Small intestine (tissue), 7 donors: Measurements from ENCODE around the gene CNTD1. TPM values are rescaled to one million over a fixed set of nuclear protein-coding genes. Genes with fewer than 3 reads are reported as not detected.
"Not testable (repeated sequence)": the region's sequence is repeated elsewhere in the genome, so short reads cannot be mapped to it uniquely, and the experiment has no call there.

ENCODE experiments used
- DNase-seq, 2 donors: peaks; one replicate each; pipeline versions ENCODE4 v3.0.0 to v3.0.0-alpha.2; 2013
- FAIRE-seq: peaks from 2 replicates; lab custom pipeline; 2012; peaks lifted over from hg19 to GRCh38; lab: Jason Lieb, UNC
- H3K27ac ChIP-seq, 3 donors: one replicate each; pipeline ENCODE4 v1.5.1; 2013; ENCODE audit warnings: low read length in 2 of 3, mild to moderate bottlenecking in 2 of 3, control low read depth in 1 of 3, inconsistent platforms in 1 of 3, low read depth in 1 of 3, moderate library complexity in 1 of 3
- H3K27me3 ChIP-seq, 3 donors: one replicate each; pipeline ENCODE4 v1.6.1; 2013; ENCODE audit warnings: low read length in 3 of 3, inconsistent platforms in 1 of 3; ENCODE audit not compliant: control insufficient read depth in 3 of 3, insufficient read depth in 3 of 3
- H3K36me3 ChIP-seq, 3 donors: one replicate each; pipeline ENCODE4 v1.6.1; 2013; ENCODE audit warnings: low read length in 3 of 3, inconsistent platforms in 1 of 3, low read depth in 1 of 3, mild to moderate bottlenecking in 1 of 3, moderate library complexity in 1 of 3; ENCODE audit not compliant: control insufficient read depth in 3 of 3, insufficient read depth in 2 of 3
- H3K4me1 ChIP-seq, 3 donors: one replicate each; pipeline ENCODE4 v1.6.1; 2013; ENCODE audit warnings: low read length in 2 of 3, inconsistent platforms in 1 of 3, low read depth in 1 of 3, mild to moderate bottlenecking in 1 of 3, moderate library complexity in 1 of 3; ENCODE audit not compliant: control insufficient read depth in 3 of 3, insufficient read depth in 2 of 3
- H3K4me3 ChIP-seq, 3 donors: one replicate each; pipeline ENCODE4 v1.5.1; 2013; ENCODE audit warnings: low read length in 3 of 3, control low read depth in 1 of 3, inconsistent platforms in 1 of 3, low read depth in 1 of 3, mild to moderate bottlenecking in 1 of 3, moderate library complexity in 1 of 3
- H3K9me3 ChIP-seq, 2 donors: one replicate each; pipeline ENCODE4 v1.6.1; 2013; ENCODE audit warnings: low read depth in 1 of 2, low read length in 1 of 2; ENCODE audit not compliant: control insufficient read depth in 2 of 2, insufficient read depth in 1 of 2
- WGBS, 3 donors: extraction: QIAGEN DNeasy Blood & Tissue Kit; methylation state at CpG; one replicate each; pipeline ENCODE4 v1.1.7; 2013; 5-methylcytosine and 5-hydroxymethylcytosine counted together
- polyA plus RNA-seq, 4 donors: library from polyadenylated mRNA; stranded (reverse) in 3 of 4; unstranded in 1 of 4; fragments of 200-250 nt in 3 of 4; fragments of 120-200 nt in 1 of 4; gene quantifications; one replicate each; pipeline versions ENCODE4 v1.2.1 to v1.2.3, GENCODE V29; 2013
- donor health status: healthy with polysubstance abuse.
- donor health status: control.
- donor health status: control.
- donor health status: Bipolar disorder and iron deficiency.
- donor health status: healthy.

The CNTD1 gene
- polyA plus RNA-seq, 4 donors: 0.52 to 2.3 TPM; not detected in 2

DNA sequence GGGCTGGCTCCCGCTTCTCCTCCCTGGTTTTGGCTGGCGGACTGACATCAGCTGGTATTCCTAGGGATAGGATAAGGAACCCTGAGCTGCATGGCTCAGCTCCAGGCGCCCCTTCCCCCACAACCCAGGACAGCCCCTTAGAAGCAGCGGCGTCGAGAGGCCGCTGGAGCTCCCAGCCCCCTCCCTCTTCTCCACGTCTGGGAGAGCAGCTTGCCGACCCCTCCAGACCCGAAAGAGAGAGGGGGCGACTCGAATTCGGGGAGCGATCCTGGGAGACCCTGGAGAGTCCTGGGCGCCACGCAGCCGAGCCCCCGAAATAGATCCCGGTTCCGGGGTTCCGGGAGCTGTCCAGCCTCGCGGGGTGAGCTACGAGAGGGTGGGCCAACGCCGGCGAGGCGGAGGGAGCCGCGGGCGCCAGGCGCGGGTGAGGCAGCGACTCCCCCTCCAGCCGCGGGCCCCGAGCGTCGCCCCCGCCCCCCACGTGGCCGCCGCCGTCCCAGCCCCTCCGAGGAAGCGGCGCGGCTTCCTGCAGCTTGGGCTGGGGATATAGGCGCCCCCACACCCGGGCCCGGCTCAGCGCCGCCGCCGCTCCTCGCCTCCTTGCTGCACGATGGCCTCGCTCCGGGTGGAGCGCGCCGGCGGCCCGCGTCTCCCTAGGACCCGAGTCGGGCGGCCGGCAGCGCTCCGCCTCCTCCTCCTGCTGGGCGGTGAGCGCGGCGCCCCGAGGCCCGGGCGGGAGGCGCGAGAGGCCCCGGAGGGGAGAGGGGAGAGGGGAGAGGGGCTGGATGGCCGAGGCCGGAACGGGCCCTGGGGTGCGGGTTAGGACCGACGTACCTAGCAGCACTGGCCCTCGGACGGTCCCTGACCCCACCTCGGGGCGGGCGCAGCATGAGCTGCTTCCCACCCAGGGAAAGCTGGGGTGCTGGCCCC, 37.7 kb upstream of the CNTD1 start, which contains the start of gene RAMP2:
RAMP2 (plus strand) TSS at position 576 of the 930 bp plus-strand sequence; CDS start at position 611, 35 bp downstream.
- 3 to 5% (median 4%) methylated on average over 54 to 92 of the region's 92 CpGs for WGBS, 3 donors
- peaks cover 0 to 12% (median 3%) of the 10 kb centered on the region in 3 donors for H3K27me3 ChIP-seq
- peaks cover 0 to 22% (median 0%) of the 10 kb centered on the region in 3 donors for H3K4me1 ChIP-seq
- H3K4me3 ChIP-seq: peak within 1 kb of the TSS; percentile 20 to 57 (median 50)
- no peaks in the 10 kb centered on the region for H3K36me3 ChIP-seq
- no peak for FAIRE-seq
- peak within 1 kb of the TSS in 2 of 3 donors; percentile 1 to 24 for H3K27ac ChIP-seq
- peak; percentile 11 to 63 for DNase-seq
- H3K9me3 ChIP-seq: no peaks in the 10 kb centered on the region

DNA sequence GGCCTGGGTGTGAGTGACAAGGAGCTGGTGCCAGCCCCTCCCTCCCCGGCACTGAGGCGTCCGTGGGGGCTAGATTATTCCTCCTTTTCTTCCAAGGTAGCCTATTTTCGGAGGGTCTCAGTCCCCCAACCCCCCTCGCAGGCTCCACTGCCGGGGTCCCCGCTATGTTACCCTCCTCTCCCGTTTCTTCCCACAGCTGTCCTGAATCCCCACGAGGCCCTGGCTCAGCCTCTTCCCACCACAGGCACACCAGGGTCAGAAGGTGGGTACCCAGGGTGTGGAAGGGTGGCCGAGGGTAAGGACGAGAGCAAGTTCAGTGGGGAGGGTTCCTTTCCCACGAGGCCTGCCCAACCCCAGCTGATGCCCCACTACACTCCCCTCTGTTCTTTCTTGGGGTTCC, 37.0 kb upstream of the CNTD1 start:
- Histone ChIP-seq H3K27ac (peak overlapping the region in 2 of 3 donors; percentile 1 to 24), H3K9me3 (no peaks in the 10 kb centered on the region), H3K36me3 (no peaks in the 10 kb centered on the region), H3K4me3 (peak overlapping the region in 2 of 3 donors; percentile 48 to 50), H3K4me1 (peaks cover 0 to 22% (median 0%) of the 10 kb centered on the region in 3 donors), H3K27me3 (peaks cover 0 to 12% (median 3%) of the 10 kb centered on the region in 3 donors)
- DNase-seq (no peak), FAIRE-seq (no peak)
- WGBS, 3 donors: 31 to 62% (median 48%) methylated on average over 9 to 12 of the region's 12 CpGs

DNA sequence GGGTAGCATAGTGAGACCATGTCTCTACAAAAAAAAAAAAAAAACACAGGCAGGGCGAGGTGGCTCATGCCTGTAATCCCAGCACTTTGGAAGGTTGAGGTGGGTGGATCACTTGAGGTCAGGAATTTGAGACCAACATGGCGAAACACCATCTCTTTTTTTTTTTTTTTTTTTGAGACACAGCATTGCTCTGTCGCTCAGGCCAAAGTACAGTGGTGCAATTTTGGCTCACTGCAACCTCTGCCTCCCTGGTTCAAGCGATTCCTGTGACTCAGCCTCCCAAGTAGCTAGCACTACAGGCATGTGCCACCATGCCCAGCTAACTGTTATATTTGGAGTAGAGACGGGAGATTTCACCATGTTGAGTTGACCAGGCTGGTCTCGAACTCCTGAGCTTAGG, 32.5 kb upstream of the CNTD1 start:
- 75 to 83% (median 78%) methylated on average over 5 to 6 of the region's 6 CpGs for WGBS, 3 donors

DNA sequence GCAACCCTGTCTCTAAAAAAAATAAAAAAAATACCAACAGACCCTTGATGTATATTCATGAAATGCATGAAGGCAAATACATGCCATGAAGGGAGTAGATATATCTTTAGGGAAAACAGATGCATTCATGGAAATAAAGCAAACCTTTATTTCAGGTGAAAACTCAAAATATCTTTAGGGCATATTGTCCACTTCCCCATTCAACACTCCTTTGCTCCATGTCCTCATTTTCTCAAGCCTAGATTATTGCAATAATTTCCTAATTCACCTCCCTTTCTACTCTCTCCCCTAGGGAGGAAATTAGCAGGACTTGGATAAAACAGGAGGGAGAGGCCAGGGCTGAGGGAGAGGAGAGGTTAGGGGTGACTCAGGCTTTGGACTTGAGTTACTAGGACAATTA, 31.1 kb upstream of the CNTD1 start:
- no peak for DNase-seq
- H3K36me3 ChIP-seq: no peaks in the 10 kb centered on the region
- FAIRE-seq: no peak
- H3K4me1 ChIP-seq: peaks cover 0 to 4% (median 0%) of the 10 kb centered on the region in 3 donors
- H3K4me3 ChIP-seq: no peak overlapping the region
- H3K27ac ChIP-seq: no peak overlapping the region
- H3K9me3 ChIP-seq: no peaks in the 10 kb centered on the region
- peaks cover 0 to under 1% (median 0%) of the 10 kb centered on the region in 3 donors for H3K27me3 ChIP-seq

More for the DNA sequence above, 32.5 kb upstream of the CNTD1 start:
- Histone ChIP-seq H3K4me1 (peaks cover 0 to 11% (median 0%) of the 10 kb centered on the region in 3 donors), H3K36me3 (no peaks in the 10 kb centered on the region), H3K27me3 (peaks cover 0 to 8% (median 3%) of the 10 kb centered on the region in 3 donors), H3K4me3 (no peak overlapping the region), H3K9me3 (no peaks in the 10 kb centered on the region), H3K27ac (no peak overlapping the region)
- DNase-seq (no peak), FAIRE-seq (no peak)

DNA sequence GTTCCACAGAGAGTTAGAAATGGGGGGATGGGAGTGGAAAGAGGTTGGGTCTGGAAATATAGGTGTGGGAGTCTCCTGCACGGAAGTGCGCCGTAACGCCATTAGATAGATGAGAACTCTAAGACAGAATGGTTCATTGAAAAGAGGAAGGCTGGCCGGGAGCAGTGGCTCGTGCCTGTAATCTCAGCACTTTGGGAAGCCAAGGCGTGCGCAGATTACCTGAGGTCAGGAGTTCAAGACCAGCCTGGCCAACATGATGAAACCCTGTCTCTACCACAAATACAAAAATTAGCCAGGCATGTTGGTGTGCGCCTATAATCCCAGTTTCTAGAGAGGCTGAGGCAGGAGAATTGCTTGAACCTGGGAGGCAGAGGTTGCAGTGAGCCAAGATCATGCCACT, 30.7 kb upstream of the CNTD1 start:
- not testable (repeated sequence) for H3K36me3 ChIP-seq, DNase-seq, H3K27ac ChIP-seq, FAIRE-seq, H3K4me3 ChIP-seq, H3K27me3 ChIP-seq, H3K9me3 ChIP-seq, H3K4me1 ChIP-seq
- WGBS, 3 donors: 59 to 70% (median 64%) methylated on average over 9 of the region's 9 CpGs

DNA sequence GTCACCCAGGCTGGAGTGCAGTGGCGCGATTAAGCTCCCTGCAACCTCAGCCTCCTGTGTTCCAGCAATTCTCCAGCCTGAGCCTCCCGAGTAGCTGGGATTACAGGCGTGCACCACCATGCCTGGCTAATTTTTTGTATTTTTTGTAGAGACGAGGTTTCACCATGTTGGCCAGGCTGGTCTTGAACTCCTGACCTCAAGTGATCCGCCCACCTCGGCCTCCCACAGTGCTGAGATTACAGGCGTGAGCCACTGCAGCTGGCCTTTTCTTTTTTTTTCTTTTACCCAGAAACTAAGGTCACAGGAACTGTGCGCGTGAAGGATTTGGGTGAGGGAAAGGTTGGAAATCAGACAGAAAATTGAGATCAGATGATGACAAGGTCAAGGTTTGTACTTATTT, 28.7 kb upstream of the CNTD1 start:
- not testable (repeated sequence) for H3K9me3 ChIP-seq, H3K36me3 ChIP-seq, H3K4me1 ChIP-seq, H3K27ac ChIP-seq, H3K4me3 ChIP-seq, FAIRE-seq, DNase-seq, H3K27me3 ChIP-seq
- 70 to 73% (median 70%) methylated on average over 10 of the region's 10 CpGs for WGBS, 3 donors

DNA sequence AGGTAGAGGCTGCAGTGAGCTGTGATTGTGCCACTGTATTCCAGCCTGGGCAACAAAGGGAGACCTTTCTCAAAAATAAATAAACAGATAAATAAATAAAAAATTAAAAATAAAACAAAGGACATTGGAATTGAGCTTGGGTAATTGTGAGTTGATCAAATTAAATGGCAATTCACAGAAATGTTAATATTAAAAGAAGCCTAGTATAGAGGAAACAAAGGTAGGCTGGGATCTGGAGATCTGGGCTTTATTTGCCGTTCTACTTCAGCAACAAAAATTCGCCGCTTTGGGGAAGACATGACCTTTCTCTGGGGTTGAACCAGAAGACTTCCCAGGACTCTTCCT, 25.7 kb upstream of the CNTD1 start:
- WGBS, 3 donors: 0 to 2% (median 0%) methylated on average over 3 of the region's 3 CpGs
- DNase-seq: no peak
- Histone ChIP-seq H3K27ac (peak overlapping the region in 2 of 3 donors; percentile 75 to 91), H3K4me1 (peaks cover 3 to 7% (median 5%) of the 10 kb centered on the region in 3 donors), H3K36me3 (peaks cover 7 to 29% (median 7%) of the 10 kb centered on the region in 3 donors), H3K27me3 (no peaks in the 10 kb centered on the region), H3K9me3 (no peaks in the 10 kb centered on the region), H3K4me3 (peak overlapping the region; percentile 78 to 83 (median 80))
- FAIRE-seq: no peak

DNA sequence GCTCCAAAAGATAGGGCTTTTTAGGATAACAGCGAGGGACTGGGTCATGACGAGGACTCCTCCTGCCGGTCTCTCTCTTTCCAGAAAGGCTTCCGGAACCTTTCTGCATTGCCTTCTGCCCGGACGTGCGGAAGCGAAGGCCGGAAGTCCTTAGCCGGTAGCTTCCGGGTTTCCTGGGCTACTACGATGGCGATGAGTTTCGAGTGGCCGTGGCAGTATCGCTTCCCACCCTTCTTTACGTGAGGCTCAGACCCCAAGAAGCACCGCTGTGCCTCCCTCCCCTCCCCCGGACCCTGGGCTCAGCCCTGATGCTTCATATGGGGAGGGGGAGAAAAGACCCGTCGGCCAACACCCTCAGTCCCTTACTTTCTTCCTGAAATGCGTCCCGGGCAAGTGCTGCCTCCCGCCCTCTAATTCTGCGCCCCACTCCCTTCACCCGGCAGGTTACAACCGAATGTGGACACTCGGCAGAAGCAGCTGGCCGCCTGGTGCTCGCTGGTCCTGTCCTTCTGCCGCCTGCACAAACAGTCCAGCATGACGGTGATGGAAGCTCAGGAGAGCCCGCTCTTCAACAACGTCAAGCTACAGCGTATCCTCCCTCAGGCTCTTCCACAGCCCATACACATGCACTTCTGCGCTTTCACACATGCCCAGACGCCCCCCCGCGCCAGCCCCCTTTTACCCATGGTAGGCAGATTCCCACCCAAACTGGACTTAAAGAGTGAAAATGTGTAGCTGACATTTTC, 25.2 kb upstream of the CNTD1 start, which contains the start of gene VPS25:
VPS25 (plus strand) TSS at position 160 of the 746 bp plus-strand sequence; CDS start at position 187, 27 bp downstream.
- H3K27me3 ChIP-seq: no peaks in the 10 kb centered on the region
- peak; percentile 88 to 89 for DNase-seq
- FAIRE-seq: no peak
- no peaks in the 10 kb centered on the region for H3K9me3 ChIP-seq
- H3K36me3 ChIP-seq: peaks cover 7 to 34% (median 7%) of the 10 kb centered on the region in 3 donors
- peaks cover 3 to 7% (median 5%) of the 10 kb centered on the region in 3 donors for H3K4me1 ChIP-seq
- H3K27ac ChIP-seq: peak within 1 kb of the TSS; percentile 75 to 91 (median 81)
- peak within 1 kb of the TSS; percentile 78 to 83 (median 80) for H3K4me3 ChIP-seq
- WGBS, 3 donors: 0 to 2% (median 0%) methylated on average over 38 to 39 of the region's 39 CpGs
